Naive thymus-derived CD8-positive, alpha-beta T cell (primary cell): ENCODE results near the gene ARHGAP6. TPM values are rescaled to one million over a fixed set of nuclear protein-coding genes. Genes with fewer than 3 reads are reported as not detected.

Experiments used
- ATAC-seq, 2 donors: fragments of 150-1000 bp; cut with Tn5 transposase in 1 of 2; sonication (Bioruptor Pico), chemical (Tn5 transposase) in 1 of 2; 1 replicate in 1 of 2; 2 replicates in 1 of 2; pipeline ENCODE4 v1.10.0; 2021; ENCODE audit warnings: mild to moderate bottlenecking in 2 of 2, moderate library complexity in 2 of 2
- POLR2A ChIA-PET: fragments of 350-600 bp; sonication (Branson Sonifier 250); formaldehyde crosslinking; loops from one replicate; lab custom pipeline; 2021; ENCODE audit warnings: antibody characterized with exemption; lab: Charles Lee
- DNase-seq, 10 donors: peaks; one replicate each; pipeline versions ENCODE4 v3.0.0 to v3.0.0-alpha.2; 2020 to 2022
- H3K27ac Mint-ChIP-seq, 10 donors: one replicate each; pipeline ENCODE4 v1.8.0; 2020 to 2022; ENCODE audit warnings: mild to moderate bottlenecking in 10 of 10, mixed read lengths in 10 of 10, moderate library complexity in 4 of 10, inconsistent platforms in 1 of 10
- H3K27me3 Mint-ChIP-seq, 5 donors: one replicate each; pipeline ENCODE4 v1.8.0; 2021 to 2022; ENCODE audit warnings: mixed read lengths in 5 of 5
- H3K36me3 Mint-ChIP-seq, 3 donors: one replicate each; pipeline ENCODE4 v1.8.0; 2020 to 2022; ENCODE audit warnings: mixed read lengths in 3 of 3, mild to moderate bottlenecking in 2 of 3, inconsistent platforms in 1 of 3
- H3K4me1 Mint-ChIP-seq, 4 donors: one replicate each; pipeline ENCODE4 v1.8.0; 2021 to 2022; ENCODE audit warnings: mixed read lengths in 4 of 4
- H3K4me3 Mint-ChIP-seq, 10 donors: one replicate each; pipeline ENCODE4 v1.8.0; 2020 to 2022; ENCODE audit warnings: mild to moderate bottlenecking in 10 of 10, mixed read lengths in 10 of 10, moderate library complexity in 6 of 10, inconsistent platforms in 1 of 10
- H3K9me3 Mint-ChIP-seq, 9 donors: one replicate each; pipeline ENCODE4 v1.8.0; 2020 to 2022; ENCODE audit warnings: mixed read lengths in 9 of 9, mild to moderate bottlenecking in 3 of 9, inconsistent platforms in 1 of 9, moderate library complexity in 1 of 9
- polyA plus RNA-seq, 3 donors: library from polyadenylated mRNA; unstranded; fragments of 300-500 nt; fragmentation: Illumina TruSeq; gene quantifications; one replicate each; pipeline ENCODE4 v1.2.3, GENCODE V29; 2021
- total RNA-seq, 8 experiments: library from RNA in 2 of 8; stranded (reverse) in 2 of 8; gene quantifications; one replicate each; pipeline ENCODE4 v1.2.3 and lab custom pipeline; 2021 to 2026

Gene ARHGAP6
- total and polyA plus RNA-seq, 5 experiments from 2014 or later, result 0.22 TPM; not detected in 4

GRCh38 chrX:11557120-11557519 lies 108.6 kb downstream of the ARHGAP6 start:
- Mint-ChIP-seq H3K27ac (no peak overlapping the region), H3K36me3 (no peaks in the 10 kb centered on the region), H3K27me3 (peaks cover 3 to 9% (median 9%) of the 10 kb centered on the region in 5 donors), H3K4me1 (no peaks in the 10 kb centered on the region), H3K4me3 (no peak overlapping the region), H3K9me3 (no peaks in the 10 kb centered on the region)
- ATAC-seq, result no peak
- POLR2A ChIA-PET, result no interaction called here
- DNase-seq, result no peak

DNA sequence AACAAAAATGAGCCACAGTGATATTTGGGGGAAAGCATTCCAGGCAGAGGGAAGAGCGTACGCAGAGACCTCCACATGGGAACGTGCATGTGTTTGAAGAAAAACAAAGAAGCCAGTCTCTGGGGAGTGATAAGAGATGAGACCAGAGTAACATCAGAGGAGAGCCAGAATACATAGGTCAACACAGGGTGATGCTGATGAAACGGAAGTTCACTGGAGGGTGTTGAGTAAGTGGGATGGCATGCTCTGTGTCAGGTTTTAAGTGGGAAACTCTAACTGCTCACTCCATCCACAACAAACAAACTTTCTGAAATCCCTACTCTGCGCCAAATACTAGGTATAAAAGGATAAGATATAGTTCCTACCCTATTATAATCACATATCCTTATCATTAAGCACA lies 110.0 kb downstream of the ARHGAP6 start:
- Mint-ChIP-seq H3K4me1 (no peaks in the 10 kb centered on the region), H3K27me3 (peaks cover 7 to 12% (median 9%) of the 10 kb centered on the region in 5 donors), H3K9me3 (no peaks in the 10 kb centered on the region), H3K27ac (no peak overlapping the region), H3K36me3 (no peaks in the 10 kb centered on the region), H3K4me3 (no peak overlapping the region)
- ATAC-seq (no peak), DNase-seq (no peak)
- POLR2A ChIA-PET, result no interaction called here

- no peaks in the 10 kb centered on the region for H3K4me1 Mint-ChIP-seq
- H3K27ac Mint-ChIP-seq, result no peak overlapping the region
- no peak for ATAC-seq
- no peak overlapping the region for H3K4me3 Mint-ChIP-seq
- POLR2A ChIA-PET, result no interaction called here
- peaks cover 8 to 15% (median 9%) of the 10 kb centered on the region in 5 donors for H3K27me3 Mint-ChIP-seq
- no peak for DNase-seq
- no peaks in the 10 kb centered on the region for H3K9me3 Mint-ChIP-seq
- no peaks in the 10 kb centered on the region for H3K36me3 Mint-ChIP-seq
Measured at GRCh38 chrX:11553594-11553993, 112.1 kb downstream of the ARHGAP6 start.

GRCh38 chrX:11551151-11551550 lies 114.6 kb downstream of the ARHGAP6 start:
- Mint-ChIP-seq H3K27ac (no peak overlapping the region), H3K4me1 (no peaks in the 10 kb centered on the region), H3K4me3 (no peak overlapping the region), H3K27me3 (peaks cover 9 to 15% (median 10%) of the 10 kb centered on the region in 5 donors), H3K36me3 (no peaks in the 10 kb centered on the region), H3K9me3 (no peaks in the 10 kb centered on the region)
- POLR2A ChIA-PET, result no interaction called here
- DNase-seq (no peak), ATAC-seq (no peak)

GRCh38 chrX:11546917-11547316 lies 118.8 kb downstream of the ARHGAP6 start:
- Mint-ChIP-seq H3K4me3 (no peak overlapping the region), H3K27me3 (peaks cover 0 to 6% (median 4%) of the 10 kb centered on the region in 5 donors), H3K27ac (no peak overlapping the region), H3K4me1 (no peaks in the 10 kb centered on the region), H3K36me3 (no peaks in the 10 kb centered on the region), H3K9me3 (no peaks in the 10 kb centered on the region)
- POLR2A ChIA-PET, result no interaction called here
- DNase-seq (no peak), ATAC-seq (no peak)

- no peaks in the 10 kb centered on the region for H3K4me1 Mint-ChIP-seq
- H3K27ac Mint-ChIP-seq, result no peak overlapping the region
- ATAC-seq, result no peak
- H3K36me3 Mint-ChIP-seq, result no peaks in the 10 kb centered on the region
- DNase-seq, result no peak
- H3K9me3 Mint-ChIP-seq, result no peaks in the 10 kb centered on the region
- POLR2A ChIA-PET, result no interaction called here
- H3K27me3 Mint-ChIP-seq, result peaks cover 0 to 3% (median 0%) of the 10 kb centered on the region in 5 donors
- no peak overlapping the region for H3K4me3 Mint-ChIP-seq
Measured at GRCh38 chrX:11543249-11543648, 122.5 kb downstream of the ARHGAP6 start.

DNA sequence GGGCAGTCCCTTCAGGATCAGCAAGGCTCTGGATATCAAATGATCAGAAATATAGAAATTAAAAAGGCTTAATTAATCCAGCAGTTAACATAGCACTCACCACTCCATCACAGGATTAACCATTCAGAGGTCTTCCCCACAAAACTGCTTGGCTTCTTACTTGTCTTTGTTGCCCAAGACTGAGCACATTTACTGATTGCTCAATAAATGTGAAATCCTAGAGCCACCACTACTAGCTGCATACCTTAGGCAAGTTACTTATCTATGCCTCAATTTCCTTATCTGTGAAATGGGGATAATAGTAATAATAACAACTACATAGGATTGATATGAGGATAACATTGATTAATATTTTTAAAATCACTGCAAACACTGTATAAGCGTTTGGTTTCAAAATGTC lies 124.2 kb downstream of the ARHGAP6 start:
- Mint-ChIP-seq H3K9me3 (no peaks in the 10 kb centered on the region), H3K4me3 (no peak overlapping the region), H3K27ac (no peak overlapping the region), H3K36me3 (no peaks in the 10 kb centered on the region), H3K27me3 (peaks cover 0 to 2% (median 0%) of the 10 kb centered on the region in 5 donors), H3K4me1 (no peaks in the 10 kb centered on the region)
- POLR2A ChIA-PET, result no interaction called here
- no peak for ATAC-seq
- DNase-seq, result no peak

DNA sequence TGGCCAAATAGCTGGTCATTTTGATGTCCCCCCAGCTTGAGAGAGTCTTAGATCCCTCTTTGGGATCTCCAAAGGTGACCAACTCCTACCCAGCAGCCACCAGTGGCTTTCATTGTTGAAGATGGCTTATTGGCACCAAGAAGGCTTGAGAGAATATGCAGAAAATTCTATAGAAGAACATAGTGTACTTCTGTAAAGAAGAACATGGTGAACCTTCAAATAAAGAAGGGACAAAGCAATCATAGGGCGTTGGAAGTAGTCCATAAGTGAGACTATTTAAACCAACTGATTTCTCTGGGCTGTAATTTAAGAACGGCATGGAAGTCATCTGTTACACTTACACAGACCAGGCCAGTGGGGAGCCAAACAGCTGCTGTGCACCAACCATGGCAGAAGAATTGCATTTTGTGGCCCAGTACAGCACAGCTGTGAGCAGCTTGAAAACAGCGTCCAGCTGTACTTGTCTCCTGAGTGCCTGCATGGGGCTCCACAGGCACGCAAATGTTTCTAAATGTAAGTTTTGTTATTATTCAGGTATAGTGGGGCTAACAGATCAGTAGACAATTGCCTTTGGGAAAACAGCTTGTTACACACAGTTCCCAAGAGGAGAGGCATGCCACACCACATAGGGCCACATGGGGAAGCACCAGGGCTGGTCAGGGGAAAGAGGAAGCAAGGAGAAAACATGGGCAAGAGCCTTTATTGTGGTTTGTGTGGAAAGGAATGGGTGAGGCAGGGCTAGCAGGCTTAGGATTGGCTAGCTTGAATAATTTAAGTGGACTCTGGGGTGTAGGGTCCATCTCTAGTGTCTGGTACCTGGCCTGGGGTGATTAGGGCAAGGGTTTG lies 125.0 kb downstream of the ARHGAP6 start:
- Mint-ChIP-seq H3K27ac (no peak overlapping the region), H3K4me3 (no peak overlapping the region), H3K9me3 (no peaks in the 10 kb centered on the region), H3K36me3 (no peaks in the 10 kb centered on the region), H3K27me3 (peaks cover 0 to 2% (median 0%) of the 10 kb centered on the region in 5 donors), H3K4me1 (no peaks in the 10 kb centered on the region)
- DNase-seq (no peak), ATAC-seq (no peak)
- POLR2A ChIA-PET, result no interaction called here

GRCh38 chrX:11537141-11537540 lies 128.6 kb downstream of the ARHGAP6 start:
- H3K4me1 Mint-ChIP-seq, result no peaks in the 10 kb centered on the region
- peaks cover 0 to 1% (median 0%) of the 10 kb centered on the region in 5 donors for H3K27me3 Mint-ChIP-seq

GRCh38 chrX:11535156-11535919 lies 130.4 kb downstream of the ARHGAP6 start:
- Mint-ChIP-seq H3K27me3 (no peaks in the 10 kb centered on the region), H3K9me3 (no peaks in the 10 kb centered on the region), H3K27ac (peak overlapping the region in 1 of 10 donors; percentile 17), H3K4me3 (no peak overlapping the region), H3K36me3 (no peaks in the 10 kb centered on the region), H3K4me1 (no peaks in the 10 kb centered on the region)
- ATAC-seq (no peak), DNase-seq (no peak)
- POLR2A ChIA-PET, result no interaction called here

More at GRCh38 chrX:11537141-11537540, 128.6 kb downstream of the ARHGAP6 start:
- Mint-ChIP-seq H3K4me3 (no peak overlapping the region), H3K27ac (no peak overlapping the region), H3K36me3 (no peaks in the 10 kb centered on the region), H3K9me3 (no peaks in the 10 kb centered on the region)
- DNase-seq, result no peak
- POLR2A ChIA-PET, result no interaction called here
- no peak for ATAC-seq

- no peaks in the 10 kb centered on the region for H3K36me3 Mint-ChIP-seq
- H3K4me1 Mint-ChIP-seq, result no peaks in the 10 kb centered on the region
- no peaks in the 10 kb centered on the region for H3K9me3 Mint-ChIP-seq
- H3K27me3 Mint-ChIP-seq, result no peaks in the 10 kb centered on the region
- DNase-seq (peak in 4 of 10 donors; percentile 2 to 76 (median 67)), ATAC-seq (peak; percentile 99)
- no peak overlapping the region for H3K27ac Mint-ChIP-seq
- POLR2A ChIA-PET, result no interaction called here
- H3K4me3 Mint-ChIP-seq, result no peak overlapping the region
Measured at GRCh38 chrX:11533199-11533651, 132.5 kb downstream of the ARHGAP6 start.

DNA sequence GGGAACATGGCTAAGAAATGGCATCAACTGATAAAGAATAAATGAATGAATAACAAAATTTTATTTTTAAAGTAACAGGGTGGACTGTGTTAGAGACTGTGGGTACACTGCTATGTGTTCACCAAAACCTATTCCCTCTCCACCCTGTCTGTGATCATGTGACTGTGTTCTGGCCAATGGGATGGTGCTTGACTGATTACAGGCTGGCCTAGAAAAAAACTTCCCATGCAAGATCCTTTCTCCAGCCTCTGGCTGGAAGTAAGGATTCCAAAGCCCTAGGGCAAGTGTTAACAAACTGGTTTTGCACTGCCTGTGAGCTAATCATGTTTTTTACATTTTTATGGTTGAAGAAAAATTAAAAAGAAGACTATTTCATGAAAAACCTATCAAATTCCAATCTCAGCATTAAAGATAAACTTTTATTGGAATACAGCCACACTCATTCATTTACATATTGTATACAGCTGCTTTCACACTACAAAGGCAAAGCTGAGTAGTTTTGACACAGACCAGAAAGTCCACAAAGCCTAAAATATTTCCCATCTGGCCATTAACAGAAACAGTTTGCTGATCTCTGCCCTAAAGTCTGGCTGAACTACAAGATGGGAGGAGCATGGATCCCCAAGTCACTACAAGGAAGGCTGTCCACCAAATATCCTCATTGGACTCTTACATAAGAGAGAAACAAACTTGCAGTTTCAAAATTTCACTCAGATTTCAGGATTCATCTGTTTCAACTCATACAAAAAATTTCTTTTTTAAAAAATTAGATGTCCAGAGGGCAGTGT lies 133.2 kb downstream of the ARHGAP6 start:
- POLR2A ChIA-PET, result no interaction called here
- H3K9me3 Mint-ChIP-seq, result no peaks in the 10 kb centered on the region
- H3K27me3 Mint-ChIP-seq, result no peaks in the 10 kb centered on the region

More for the DNA sequence above, 133.2 kb downstream of the ARHGAP6 start:
- no peak overlapping the region for H3K27ac Mint-ChIP-seq
- H3K36me3 Mint-ChIP-seq, result no peaks in the 10 kb centered on the region
- no peak overlapping the region for H3K4me3 Mint-ChIP-seq
- DNase-seq, result no peak
- ATAC-seq, result no peak
- no peaks in the 10 kb centered on the region for H3K4me1 Mint-ChIP-seq
